ENCODE results near the gene MORN5.

MORN5 gene

DNA sequence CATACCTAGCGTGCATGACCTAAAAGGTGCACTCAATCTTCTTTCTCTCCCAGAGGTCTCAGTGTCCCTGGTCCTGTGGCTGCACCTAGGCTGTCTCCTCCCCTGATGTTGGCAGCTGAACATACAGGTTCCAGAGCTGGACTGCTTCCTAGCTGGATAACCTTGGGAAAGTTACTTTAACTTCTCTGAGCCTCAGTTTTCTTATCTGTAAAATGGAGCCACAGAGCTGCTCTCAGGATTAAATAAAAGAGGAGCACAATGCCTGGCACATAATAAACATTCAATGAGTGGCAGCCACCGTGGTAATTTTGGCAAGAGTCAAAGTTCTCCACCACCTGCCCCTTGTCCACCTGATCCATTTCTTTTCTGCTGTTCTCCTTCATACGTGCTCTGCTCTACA lies 14.0 kb downstream of the MORN5 start:
- no peak for TF ChIP-seq CREB1 (IDR thresholded peaks at IDR 0.05; ENCODE audit: low read depth)
- TF ChIP-seq EP300 (IDR thresholded peaks at IDR 0.05; ENCODE audit: borderline replicate concordance): no peak
- TF ChIP-seq TCF12 (IDR thresholded peaks at IDR 0.05; ENCODE audit: low read depth): no peak
- TF ChIP-seq TAF1 (IDR thresholded peaks at IDR 0.05; ENCODE audit: low read depth): no peak
- TF ChIP-seq, protein P1, sequence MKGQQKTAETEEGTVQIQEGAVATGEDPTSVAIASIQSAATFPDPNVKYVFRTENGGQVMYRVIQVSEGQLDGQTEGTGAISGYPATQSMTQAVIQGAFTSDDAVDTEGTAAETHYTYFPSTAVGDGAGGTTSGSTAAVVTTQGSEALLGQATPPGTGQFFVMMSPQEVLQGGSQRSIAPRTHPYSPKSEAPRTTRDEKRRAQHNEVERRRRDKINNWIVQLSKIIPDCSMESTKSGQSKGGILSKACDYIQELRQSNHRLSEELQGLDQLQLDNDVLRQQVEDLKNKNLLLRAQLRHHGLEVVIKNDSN (IDR thresholded peaks at IDR 0.05): no peak
- TF ChIP-seq CEBPB (IDR thresholded peaks at IDR 0.05): no peak
- no peak for TF ChIP-seq ZBTB7A (IDR thresholded peaks at IDR 0.05; ENCODE audit: low read depth)
- no peak for TF ChIP-seq EGR1 (IDR thresholded peaks at IDR 0.05)
- TF ChIP-seq, protein P2, sequence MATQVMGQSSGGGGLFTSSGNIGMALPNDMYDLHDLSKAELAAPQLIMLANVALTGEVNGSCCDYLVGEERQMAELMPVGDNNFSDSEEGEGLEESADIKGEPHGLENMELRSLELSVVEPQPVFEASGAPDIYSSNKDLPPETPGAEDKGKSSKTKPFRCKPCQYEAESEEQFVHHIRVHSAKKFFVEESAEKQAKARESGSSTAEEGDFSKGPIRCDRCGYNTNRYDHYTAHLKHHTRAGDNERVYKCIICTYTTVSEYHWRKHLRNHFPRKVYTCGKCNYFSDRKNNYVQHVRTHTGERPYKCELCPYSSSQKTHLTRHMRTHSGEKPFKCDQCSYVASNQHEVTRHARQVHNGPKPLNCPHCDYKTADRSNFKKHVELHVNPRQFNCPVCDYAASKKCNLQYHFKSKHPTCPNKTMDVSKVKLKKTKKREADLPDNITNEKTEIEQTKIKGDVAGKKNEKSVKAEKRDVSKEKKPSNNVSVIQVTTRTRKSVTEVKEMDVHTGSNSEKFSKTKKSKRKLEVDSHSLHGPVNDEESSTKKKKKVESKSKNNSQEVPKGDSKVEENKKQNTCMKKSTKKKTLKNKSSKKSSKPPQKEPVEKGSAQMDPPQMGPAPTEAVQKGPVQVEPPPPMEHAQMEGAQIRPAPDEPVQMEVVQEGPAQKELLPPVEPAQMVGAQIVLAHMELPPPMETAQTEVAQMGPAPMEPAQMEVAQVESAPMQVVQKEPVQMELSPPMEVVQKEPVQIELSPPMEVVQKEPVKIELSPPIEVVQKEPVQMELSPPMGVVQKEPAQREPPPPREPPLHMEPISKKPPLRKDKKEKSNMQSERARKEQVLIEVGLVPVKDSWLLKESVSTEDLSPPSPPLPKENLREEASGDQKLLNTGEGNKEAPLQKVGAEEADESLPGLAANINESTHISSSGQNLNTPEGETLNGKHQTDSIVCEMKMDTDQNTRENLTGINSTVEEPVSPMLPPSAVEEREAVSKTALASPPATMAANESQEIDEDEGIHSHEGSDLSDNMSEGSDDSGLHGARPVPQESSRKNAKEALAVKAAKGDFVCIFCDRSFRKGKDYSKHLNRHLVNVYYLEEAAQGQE (IDR thresholded peaks at IDR 0.05; ENCODE audit: low read depth): no peak
- no peak for TF ChIP-seq RAD21 (IDR thresholded peaks at IDR 0.05; ENCODE audit: low read depth)
- TF ChIP-seq NFIC (IDR thresholded peaks at IDR 0.05): no peak
- TF ChIP-seq FOXM1 (IDR thresholded peaks at IDR 0.05; ENCODE audit: borderline replicate concordance, low read depth): no peak
- TF ChIP-seq YY1 (IDR thresholded peaks at IDR 0.05; ENCODE audit: low read depth): no peak
- TF ChIP-seq TEAD4 (IDR thresholded peaks at IDR 0.05): no peak
- TF ChIP-seq, protein P3, sequence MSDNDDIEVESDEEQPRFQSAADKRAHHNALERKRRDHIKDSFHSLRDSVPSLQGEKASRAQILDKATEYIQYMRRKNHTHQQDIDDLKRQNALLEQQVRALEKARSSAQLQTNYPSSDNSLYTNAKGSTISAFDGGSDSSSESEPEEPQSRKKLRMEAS (IDR thresholded peaks at IDR 0.05): no peak

DNA sequence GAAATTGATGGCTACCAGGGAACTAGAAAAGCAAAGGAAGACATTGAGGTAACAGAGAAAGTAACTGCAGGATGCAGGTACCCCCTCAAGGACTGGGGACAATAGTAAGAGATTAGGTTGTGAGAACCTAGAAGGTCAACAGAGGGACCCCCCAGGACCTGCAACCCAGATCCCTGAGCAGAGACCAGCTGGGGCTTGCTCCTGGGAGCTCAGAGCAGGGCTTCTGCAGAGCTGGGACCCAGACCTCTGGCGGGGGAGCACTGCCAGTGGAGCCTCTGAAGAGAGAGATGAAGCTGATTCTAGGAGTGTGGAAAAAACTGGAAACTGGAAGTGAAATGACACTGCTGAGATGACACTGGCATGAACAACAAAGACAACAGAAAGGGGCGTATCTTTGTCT lies 17.2 kb downstream of the MORN5 start:
- TF ChIP-seq FOXM1 (IDR thresholded peaks at IDR 0.05; ENCODE audit: borderline replicate concordance, low read depth) (no peak), EP300 (IDR thresholded peaks at IDR 0.05; ENCODE audit: borderline replicate concordance) (no peak)

DNA sequence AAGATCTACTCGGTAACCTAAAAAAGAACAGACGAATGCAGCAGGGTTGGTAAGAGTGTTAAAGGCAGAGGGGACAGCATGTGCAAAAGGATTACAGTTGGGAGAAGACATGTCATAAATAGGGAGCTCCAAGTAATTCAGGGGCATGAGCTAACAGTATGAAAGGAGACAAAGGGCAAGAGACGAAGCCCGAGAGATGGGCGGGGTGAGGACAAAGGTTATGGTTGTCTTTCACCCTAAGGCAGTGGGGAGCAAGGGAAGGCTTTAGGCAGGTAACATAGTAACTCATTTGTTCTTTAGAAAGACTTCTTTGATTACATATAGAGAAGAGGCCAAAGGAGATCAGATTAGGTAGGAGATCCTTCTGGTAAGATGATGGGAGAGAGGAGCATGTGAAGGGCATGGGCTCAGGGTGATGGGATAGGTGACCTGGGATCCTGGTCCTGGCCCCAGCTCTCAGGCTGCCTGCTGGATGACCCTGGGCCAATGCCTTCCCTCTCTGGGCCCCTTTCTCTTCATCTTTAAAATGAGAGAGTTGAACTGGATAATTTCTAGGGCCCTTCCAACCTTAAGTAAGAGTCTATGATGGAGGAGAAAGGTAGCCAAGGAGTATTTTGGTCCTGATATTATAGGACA lies 19.5 kb downstream of the MORN5 start:
- TF ChIP-seq EGR1 (IDR thresholded peaks at IDR 0.05) (no peak), TCF12 (IDR thresholded peaks at IDR 0.05; ENCODE audit: low read depth) (no peak), RAD21 (IDR thresholded peaks at IDR 0.05; ENCODE audit: low read depth) (no peak), TAF1 (IDR thresholded peaks at IDR 0.05; ENCODE audit: low read depth) (no peak), ZBTB7A (IDR thresholded peaks at IDR 0.05; ENCODE audit: low read depth) (no peak), FOXM1 (IDR thresholded peaks at IDR 0.05; ENCODE audit: borderline replicate concordance, low read depth) (no peak), TEAD4 (IDR thresholded peaks at IDR 0.05) (no peak), CEBPB (IDR thresholded peaks at IDR 0.05) (no peak)
- TF ChIP-seq, protein P1 (IDR thresholded peaks at IDR 0.05): no peak
- TF ChIP-seq, protein P3 (IDR thresholded peaks at IDR 0.05): no peak

DNA sequence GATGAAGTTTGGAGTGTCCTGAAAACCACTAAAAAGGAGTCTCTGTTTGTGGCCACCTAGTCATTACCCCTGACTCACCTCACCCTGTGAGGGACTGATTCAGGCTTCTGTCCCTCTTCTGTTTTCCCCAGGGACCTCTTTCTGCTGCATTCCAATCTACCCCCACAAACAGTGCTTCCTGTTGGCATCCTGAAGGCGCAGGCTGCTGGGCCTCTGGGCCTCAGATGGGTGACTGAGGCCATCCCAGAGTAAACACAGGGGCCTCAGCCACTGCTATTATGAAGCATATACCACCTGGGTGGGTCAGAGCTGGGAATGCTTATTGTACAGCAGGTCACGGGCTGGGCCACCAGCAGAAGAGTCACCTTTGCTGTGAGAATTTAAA lies 20.0 kb downstream of the MORN5 start:
- TF ChIP-seq CREB1 (IDR thresholded peaks at IDR 0.05; ENCODE audit: low read depth) (no peak), TEAD4 (IDR thresholded peaks at IDR 0.05) (no peak)
- TF ChIP-seq, protein P3 (IDR thresholded peaks at IDR 0.05): no peak

DNA sequence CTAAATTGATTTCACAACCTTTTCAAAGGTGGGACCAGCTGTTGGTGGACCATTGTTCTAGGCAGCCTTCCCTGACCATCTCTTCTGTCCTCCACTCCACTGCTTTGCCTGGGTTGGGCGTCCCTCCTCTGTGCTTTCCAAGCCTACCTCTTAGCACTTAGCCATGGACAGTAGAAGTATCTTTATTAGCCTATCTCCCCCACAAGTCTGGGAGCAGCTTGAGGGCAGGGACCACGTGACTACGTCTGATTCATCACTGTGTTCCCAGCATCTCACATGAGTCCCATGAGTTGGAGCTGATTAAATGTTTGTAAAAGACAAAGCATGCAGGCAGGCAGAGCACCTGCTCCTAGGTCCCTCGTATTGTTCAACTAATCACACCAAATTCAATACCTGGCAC lies 20.9 kb downstream of the MORN5 start:
- TF ChIP-seq, protein P1 (IDR thresholded peaks at IDR 0.05): peak; percentile 70
- TF ChIP-seq, protein P2 (IDR thresholded peaks at IDR 0.05; ENCODE audit: low read depth): no peak

DNA sequence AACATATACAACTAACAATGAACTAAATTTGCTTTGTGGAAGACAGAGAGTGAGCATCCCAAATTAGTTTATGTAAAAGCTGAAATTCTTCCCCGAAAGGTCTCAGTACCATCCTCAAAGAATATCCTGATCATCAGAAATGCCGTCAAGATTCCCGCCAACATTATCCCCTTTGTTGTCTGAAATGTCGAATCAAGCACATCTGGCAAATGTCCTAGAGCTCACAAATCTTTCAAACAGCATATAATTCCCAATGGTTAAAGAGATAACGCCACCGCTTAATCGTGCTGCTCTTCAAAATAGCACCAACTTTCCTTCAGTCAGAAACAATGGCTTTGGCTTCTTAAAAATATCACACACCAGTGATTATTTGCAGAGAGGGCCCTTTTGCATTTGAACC lies 23.8 kb downstream of the MORN5 start:
- no peak for TF ChIP-seq YY1 (IDR thresholded peaks at IDR 0.05; ENCODE audit: low read depth)
- TF ChIP-seq NFIC (IDR thresholded peaks at IDR 0.05): no peak
- TF ChIP-seq, protein P2 (IDR thresholded peaks at IDR 0.05; ENCODE audit: low read depth): no peak
- no peak for TF ChIP-seq CREB1 (IDR thresholded peaks at IDR 0.05; ENCODE audit: low read depth)
- no peak for TF ChIP-seq FOXM1 (IDR thresholded peaks at IDR 0.05; ENCODE audit: borderline replicate concordance, low read depth)
- TF ChIP-seq CEBPB (IDR thresholded peaks at IDR 0.05): no peak
- TF ChIP-seq ZBTB7A (IDR thresholded peaks at IDR 0.05; ENCODE audit: low read depth): no peak
- TF ChIP-seq, protein P3 (IDR thresholded peaks at IDR 0.05): no peak
- TF ChIP-seq EP300 (IDR thresholded peaks at IDR 0.05; ENCODE audit: borderline replicate concordance): no peak
- TF ChIP-seq RAD21 (IDR thresholded peaks at IDR 0.05; ENCODE audit: low read depth): no peak
- TF ChIP-seq, protein P1 (IDR thresholded peaks at IDR 0.05): no peak
- TF ChIP-seq EGR1 (IDR thresholded peaks at IDR 0.05): no peak
- no peak for TF ChIP-seq TAF1 (IDR thresholded peaks at IDR 0.05; ENCODE audit: low read depth)
- no peak for TF ChIP-seq TEAD4 (IDR thresholded peaks at IDR 0.05)
- no peak for TF ChIP-seq TCF12 (IDR thresholded peaks at IDR 0.05; ENCODE audit: low read depth)
